H9 (cell line): ENCODE measurements around the gene PROCA1. TPM values are rescaled to one million over a fixed set of nuclear protein-coding genes. Genes with fewer than 3 reads are reported as not detected.

Experiments
- DNase-seq: peaks from one replicate; pipeline ENCODE4 v3.0.0-alpha.2; 2017
- H2AFZ ChIP-seq: one replicate; pipeline ENCODE4 v1.6.1; 2013; ENCODE audit warnings: mild to moderate bottlenecking, low read length, control low read depth, moderate library complexity
- H2AK5ac ChIP-seq: 2 replicates; pipeline ENCODE4 v1.6.1; 2013; ENCODE audit warnings: low read length, control low read depth, mixed read lengths; ENCODE audit not compliant: insufficient read length
- H2BK120ac ChIP-seq: one replicate; pipeline ENCODE4 v1.6.1; 2013; ENCODE audit warnings: low read depth, mild to moderate bottlenecking, low read length, control low read depth, inconsistent platforms; ENCODE audit not compliant: poor library complexity, severe bottlenecking
- H2BK12ac ChIP-seq: 2 replicates; pipeline ENCODE4 v1.6.1; 2013; ENCODE audit warnings: low read length, control low read depth, mixed read lengths, low read depth; ENCODE audit not compliant: insufficient read length
- H2BK15ac ChIP-seq: 2 replicates; pipeline ENCODE4 v1.6.1; 2013; ENCODE audit warnings: low read depth, low read length, control low read depth
- H2BK20ac ChIP-seq: one replicate; pipeline ENCODE4 v1.6.1; 2013; ENCODE audit warnings: low read depth, mild to moderate bottlenecking, low read length, control low read depth, inconsistent platforms; ENCODE audit not compliant: poor library complexity, severe bottlenecking
- H2BK5ac ChIP-seq: 2 replicates; pipeline ENCODE4 v1.6.1; 2013; ENCODE audit warnings: low read length, control low read depth, mixed read lengths; ENCODE audit not compliant: insufficient read length
- H3K14ac ChIP-seq: 2 replicates; pipeline ENCODE4 v1.6.1; 2013; ENCODE audit warnings: low read length, control low read depth; ENCODE audit not compliant: insufficient read depth
- H3K18ac ChIP-seq: 2 replicates; pipeline ENCODE4 v1.6.1; 2013; ENCODE audit warnings: low read depth, mild to moderate bottlenecking, mixed read lengths, low read length, control low read depth; ENCODE audit not compliant: insufficient read length
- H3K23ac ChIP-seq: 2 replicates; pipeline ENCODE4 v1.6.1; 2013; ENCODE audit warnings: low read length, control low read depth, mixed read lengths, low read depth; ENCODE audit not compliant: insufficient read length
- H3K23me2 ChIP-seq: 2 replicates; pipeline ENCODE4 v1.6.1; 2013; ENCODE audit warnings: low read depth, mild to moderate bottlenecking, mixed read lengths, low read length, control low read depth; ENCODE audit not compliant: insufficient read length, poor library complexity, severe bottlenecking
- H3K27ac ChIP-seq: 2 replicates; pipeline ENCODE4 v1.5.1; 2013; ENCODE audit warnings: low read length, control low read depth, mixed read lengths, low read depth; ENCODE audit not compliant: insufficient read length
- H3K27me3 ChIP-seq: 2 replicates; pipeline ENCODE4 v1.6.1; 2013; ENCODE audit warnings: low read length, control low read depth, inconsistent platforms; ENCODE audit not compliant: insufficient read depth
- H3K4ac ChIP-seq: 2 replicates; pipeline ENCODE4 v1.6.1; 2013; ENCODE audit warnings: low read depth, mild to moderate bottlenecking, control low read depth, inconsistent platforms, low read length, moderate library complexity
- H3K4me1 ChIP-seq: 2 replicates; pipeline ENCODE4 v1.6.1; 2013; ENCODE audit warnings: low read length, control low read depth, inconsistent platforms; ENCODE audit not compliant: insufficient read depth
- H3K4me2 ChIP-seq: 2 replicates; pipeline ENCODE4 v1.6.1; 2013; ENCODE audit warnings: low read length, control low read depth, mixed read lengths; ENCODE audit not compliant: insufficient read length, insufficient read depth
- H3K56ac ChIP-seq: 2 replicates; pipeline ENCODE4 v1.6.1; 2013; ENCODE audit warnings: low read depth, mild to moderate bottlenecking, mixed read lengths, low read length, control low read depth; ENCODE audit not compliant: insufficient read length
- H3K79me1 ChIP-seq: 2 replicates; pipeline ENCODE4 v1.6.1; 2013; ENCODE audit warnings: low read depth, mild to moderate bottlenecking, moderate library complexity, low read length, control low read depth, inconsistent platforms; ENCODE audit not compliant: insufficient read depth, poor library complexity, severe bottlenecking
- H3K79me2 ChIP-seq: 2 replicates; pipeline ENCODE4 v1.6.1; 2013; ENCODE audit warnings: low read length, control low read depth, inconsistent platforms; ENCODE audit not compliant: insufficient read depth
- H3K9ac ChIP-seq: 2 replicates; pipeline ENCODE4 v1.6.1; 2013; ENCODE audit warnings: low read length, control low read depth, mixed read lengths; ENCODE audit not compliant: insufficient read length; ENCODE audit errors: extremely low read depth
- H3K9me3 ChIP-seq: one replicate; pipeline ENCODE4 v1.6.1; 2013; ENCODE audit warnings: low read depth, low read length, inconsistent platforms; ENCODE audit not compliant: control insufficient read depth
- H3T11ph ChIP-seq: one replicate; pipeline ENCODE4 v1.6.1; 2013; ENCODE audit warnings: mild to moderate bottlenecking, low read length, control low read depth, inconsistent platforms
- H4K20me1 ChIP-seq: one replicate; pipeline ENCODE4 v1.6.1; 2013; ENCODE audit not compliant: control insufficient read depth, insufficient read length, insufficient read depth
- H4K5ac ChIP-seq: 2 replicates; pipeline ENCODE4 v1.6.1; 2013; ENCODE audit warnings: low read depth, mild to moderate bottlenecking, mixed read lengths, low read length, control low read depth; ENCODE audit not compliant: insufficient read length
- H4K8ac ChIP-seq: replicated peaks from 2 replicates; pipeline ENCODE4 v1.6.1; 2013; ENCODE audit warnings: low read length, control low read depth, mixed read lengths, low read depth; ENCODE audit not compliant: insufficient read length
- H4K91ac ChIP-seq: 2 replicates; pipeline ENCODE4 v1.6.1; 2013; ENCODE audit warnings: low read depth, mild to moderate bottlenecking, moderate library complexity, mixed read lengths, low read length, control low read depth; ENCODE audit not compliant: insufficient read length
- H3K27ac Mint-ChIP-seq, 3 experiments: 2 replicates in 2 of 3; 3 replicates in 1 of 3; pipeline ENCODE4 v1.8.0; 2020 to 2021; ENCODE audit warnings: mixed read lengths in 3 of 3, mild to moderate bottlenecking in 1 of 3, moderate library complexity in 1 of 3
- H3K27me3 Mint-ChIP-seq: 2 replicates; pipeline ENCODE4 v1.8.0; 2021; ENCODE audit warnings: low read depth, mild to moderate bottlenecking, moderate library complexity, mixed read lengths
- H3K36me3 Mint-ChIP-seq, 3 experiments: 2 replicates in 2 of 3; 3 replicates in 1 of 3; pipeline ENCODE4 v1.8.0; 2020 to 2021; ENCODE audit warnings: low read depth in 3 of 3, mixed read lengths in 3 of 3; ENCODE audit not compliant: insufficient read depth in 1 of 3
- H3K4me1 Mint-ChIP-seq, 2 experiments: 2 replicates each; pipeline ENCODE4 v1.8.0; 2020; ENCODE audit warnings: mixed read lengths in 2 of 2
- H3K4me3 Mint-ChIP-seq, 2 experiments: 2 replicates in 1 of 2; 3 replicates in 1 of 2; pipeline ENCODE4 v1.8.0; 2020 to 2021; ENCODE audit warnings: mild to moderate bottlenecking in 2 of 2, mixed read lengths in 2 of 2, moderate library complexity in 1 of 2
- H3K9me3 Mint-ChIP-seq, 2 experiments: 2 replicates in 1 of 2; 3 replicates in 1 of 2; pipeline ENCODE4 v1.8.0; 2020; ENCODE audit warnings: mild to moderate bottlenecking in 2 of 2, mixed read lengths in 2 of 2, moderate library complexity in 1 of 2
- WGBS: extraction: QIAGEN DNeasy Blood & Tissue Kit; methylation state at CpG from one replicate; pipeline ENCODE4 v1.1.7; 2013; ENCODE audit warnings: missing lambda C conversion rate, low lambda C conversion rate, mixed read lengths; ENCODE audit not compliant: insufficient read length; ENCODE audit errors: extremely low coverage; 5-methylcytosine and 5-hydroxymethylcytosine counted together
- total RNA-seq: library from RNA; stranded (reverse); gene quantifications from 2 replicates; pipeline ENCODE4 v1.2.1, GENCODE V29; 2021
- TF ChIP-seq, protein P1 (sequence below): fragments of 200-600 bp; sonication (generic); conservative IDR thresholded peaks from 3 replicates; pipeline ENCODE4 v1.8.0; 2021; ENCODE audit warnings: antibody characterized with exemption, mild to moderate bottlenecking

The PROCA1 gene
- total RNA-seq, 1 experiment from 2014 or later, result 15.0 TPM

GRCh38 chr17:28746611-28747050 is 34.9 kb upstream of the PROCA1 start:
- Histone ChIP-seq H3K4ac (no peak overlapping the region), H3T11ph (no peak overlapping the region), H3K79me1 (no peaks in the 10 kb centered on the region), H2BK15ac (no peak overlapping the region), H2AFZ (no peak overlapping the region), H3K18ac (no peak overlapping the region), H3K9me3 (no peaks in the 10 kb centered on the region), H2BK20ac (no peak overlapping the region), H3K4me1 (peaks cover 5% of the 10 kb centered on the region; the same call in 1 of the 2 replicates), H3K56ac (no peak overlapping the region), H3K4me2 (peak overlapping the region; percentile 84), H3K9ac (no peak overlapping the region), H2AK5ac (no peak overlapping the region), H3K14ac (no peak overlapping the region), H3K79me2 (peaks cover 16% of the 10 kb centered on the region; the same call in 1 of the 2 replicates), H3K27ac (no peak overlapping the region), H4K8ac (no peak overlapping the region), H2BK120ac (no peak overlapping the region), H4K20me1 (no peaks in the 10 kb centered on the region), H3K23ac (no peak overlapping the region), H2BK12ac (no peak overlapping the region), H4K91ac (no peak overlapping the region), H3K27me3 (no peaks in the 10 kb centered on the region), H2BK5ac (no peak overlapping the region), H4K5ac (no peak overlapping the region), H3K23me2 (peaks cover 15% of the 10 kb centered on the region)
- Mint-ChIP-seq H3K27ac (peak overlapping the region; percentile 67 to 90 (median 79); a peak in 4 of 7 replicates), H3K9me3 (no peaks in the 10 kb centered on the region), H3K4me3 (peak overlapping the region; percentile 87 to 93), H3K36me3 (peaks cover 42 to 67% (median 43%) of the 10 kb centered on the region in 3 experiments; a peak in 6 of 7 replicates), H3K27me3 (no peaks in the 10 kb centered on the region; the same call in none of the 2 replicates), H3K4me1 (peaks cover 17 to 34% of the 10 kb centered on the region in 2 experiments)
- DNase-seq, result peak; percentile 78
- no CpG with 5 or more reads among the region's 5 CpGs for WGBS
- TF ChIP-seq, protein P1, sequence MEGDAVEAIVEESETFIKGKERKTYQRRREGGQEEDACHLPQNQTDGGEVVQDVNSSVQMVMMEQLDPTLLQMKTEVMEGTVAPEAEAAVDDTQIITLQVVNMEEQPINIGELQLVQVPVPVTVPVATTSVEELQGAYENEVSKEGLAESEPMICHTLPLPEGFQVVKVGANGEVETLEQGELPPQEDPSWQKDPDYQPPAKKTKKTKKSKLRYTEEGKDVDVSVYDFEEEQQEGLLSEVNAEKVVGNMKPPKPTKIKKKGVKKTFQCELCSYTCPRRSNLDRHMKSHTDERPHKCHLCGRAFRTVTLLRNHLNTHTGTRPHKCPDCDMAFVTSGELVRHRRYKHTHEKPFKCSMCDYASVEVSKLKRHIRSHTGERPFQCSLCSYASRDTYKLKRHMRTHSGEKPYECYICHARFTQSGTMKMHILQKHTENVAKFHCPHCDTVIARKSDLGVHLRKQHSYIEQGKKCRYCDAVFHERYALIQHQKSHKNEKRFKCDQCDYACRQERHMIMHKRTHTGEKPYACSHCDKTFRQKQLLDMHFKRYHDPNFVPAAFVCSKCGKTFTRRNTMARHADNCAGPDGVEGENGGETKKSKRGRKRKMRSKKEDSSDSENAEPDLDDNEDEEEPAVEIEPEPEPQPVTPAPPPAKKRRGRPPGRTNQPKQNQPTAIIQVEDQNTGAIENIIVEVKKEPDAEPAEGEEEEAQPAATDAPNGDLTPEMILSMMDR, result no peak
